ENCODE data around the gene MBP.

- TF ChIP-seq CTCF (IDR thresholded peaks at IDR 0.05) (no peak), POLR2A (IDR thresholded peaks at IDR 0.05) (no peak)
Measured at GRCh38 chr18:77012120-77012519, 120.5 kb downstream of the MBP start.
